ENCODE measurements around the gene SOD3.

The SOD3 gene

DNA sequence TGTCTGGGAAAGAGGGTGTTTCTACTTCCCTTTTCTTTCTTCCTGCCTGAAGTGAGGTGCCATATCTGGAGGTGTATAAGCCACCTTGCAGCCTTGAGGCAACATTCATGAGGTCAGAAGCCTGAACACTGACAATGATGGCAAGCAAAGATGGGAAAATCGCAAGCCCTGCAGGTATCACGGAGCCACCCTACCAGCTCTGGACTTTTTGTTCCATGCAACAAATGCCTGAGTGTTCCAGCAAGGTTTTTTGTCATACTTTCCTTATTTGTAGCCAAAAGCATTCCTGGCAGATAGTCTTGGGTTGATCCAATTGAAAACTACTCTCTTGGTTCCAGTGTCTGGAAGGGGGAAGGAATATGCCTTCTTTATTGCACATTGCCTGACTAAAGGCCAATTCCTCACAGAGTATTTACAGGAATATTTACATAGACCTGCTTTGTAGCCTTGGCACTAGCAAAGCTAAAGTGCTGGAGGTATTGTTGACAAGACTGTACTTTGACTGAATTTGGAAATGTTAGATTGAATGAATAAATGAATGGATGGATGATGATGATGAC is 14.4 kb upstream of the SOD3 start:
- no peaks in the 10 kb centered on the region for H3K36me3 ChIP-seq (ENCODE audit: control insufficient read depth in 1 of 2, insufficient read depth in 2 of 2, low read length in 2 of 2)
- no peaks in the 10 kb centered on the region for H3K4me1 ChIP-seq (ENCODE audit: control insufficient read depth in 1 of 2, insufficient read depth in 2 of 2, low read length in 2 of 2)
- no peak overlapping the region for H4K8ac ChIP-seq (ENCODE audit: low read depth, low read length)
- H2BK5ac ChIP-seq (ENCODE audit: low read depth, low read length, poor library complexity): no peak overlapping the region
- no peak overlapping the region for H2AK5ac ChIP-seq (ENCODE audit: low read length)
- no peak overlapping the region for H3K14ac ChIP-seq (ENCODE audit: low read length)
- no peak overlapping the region for H4K12ac ChIP-seq (ENCODE audit: low read depth, low read length)
- no peaks in the 10 kb centered on the region for H3K27me3 ChIP-seq (ENCODE audit: insufficient read depth, low read length)
- no peak for DNase-seq
- no peak overlapping the region for H3K4me3 ChIP-seq (ENCODE audit: low read depth, low read length)
- no peak overlapping the region for H2BK12ac ChIP-seq (ENCODE audit: low read length)
- H3K9ac ChIP-seq (ENCODE audit: low read length): no peak overlapping the region
- H3K18ac ChIP-seq (ENCODE audit: low read length): no peak overlapping the region
- no peak overlapping the region for H2AFZ ChIP-seq (ENCODE audit: insufficient read depth, low read length, poor library complexity)
- H3K27ac ChIP-seq (ENCODE audit: low read depth, low read length): no peak overlapping the region
- no peak overlapping the region for H3K23ac ChIP-seq (ENCODE audit: low read length)
- no peak overlapping the region for H2BK120ac ChIP-seq (ENCODE audit: insufficient read depth, low read length, poor library complexity)
- H3K9me3 ChIP-seq (ENCODE audit: insufficient read depth, low read depth, low read length): no peaks in the 10 kb centered on the region
- no peak overlapping the region for H3K4me2 ChIP-seq (ENCODE audit: low read length)
- no peaks in the 10 kb centered on the region for H3K79me2 ChIP-seq (ENCODE audit: control insufficient read depth, insufficient read depth, low read length, poor library complexity)
- H3K79me1 ChIP-seq (ENCODE audit: low read length): no peaks in the 10 kb centered on the region
- no peak overlapping the region for H4K91ac ChIP-seq (ENCODE audit: low read depth, low read length)
- no peak overlapping the region for H3K4ac ChIP-seq (ENCODE audit: low read depth, low read length)
- no CpG with 5 or more reads among the region's 2 CpGs for WGBS (ENCODE audit: extremely low coverage, insufficient coverage, insufficient read length)

DNA sequence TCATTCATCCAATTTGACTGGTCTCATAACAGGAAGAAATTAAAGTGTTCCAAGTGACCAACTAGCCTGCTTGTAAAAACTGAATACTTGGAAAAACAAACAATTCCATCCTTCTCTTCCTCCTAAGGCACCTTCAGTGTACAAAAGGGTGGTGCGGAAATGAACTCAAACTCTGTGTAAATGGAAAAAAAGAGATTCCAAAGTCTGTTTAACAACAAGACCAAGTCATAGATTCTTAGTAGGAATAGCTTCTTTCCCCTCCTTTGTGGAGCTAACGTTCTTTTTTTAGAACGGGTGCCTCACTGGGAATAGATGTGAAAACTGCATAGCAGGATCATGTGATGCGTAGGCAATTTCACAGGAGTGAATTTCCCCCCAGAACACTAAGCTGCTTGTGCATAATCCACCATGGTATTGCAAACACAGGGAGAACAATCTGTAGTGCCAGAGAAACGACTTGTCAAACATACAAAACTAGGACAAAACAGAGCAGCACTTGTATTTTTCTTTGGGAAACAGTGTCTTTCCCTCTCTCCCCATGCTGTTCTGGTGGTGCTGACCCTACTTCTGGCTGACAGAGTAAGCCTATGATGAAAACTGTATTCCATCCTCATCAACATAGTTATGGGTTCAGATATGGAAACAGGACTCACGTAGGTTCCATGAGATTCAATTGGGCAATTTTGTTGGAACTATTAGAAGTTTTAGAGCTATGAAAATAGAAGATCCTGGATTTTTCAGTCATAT is 13.2 kb upstream of the SOD3 start:
- Histone ChIP-seq H3K9me3 (ENCODE audit: insufficient read depth, low read depth, low read length) (no peaks in the 10 kb centered on the region), H2AK5ac (ENCODE audit: low read length) (no peak overlapping the region), H3K4me3 (ENCODE audit: low read depth, low read length) (no peak overlapping the region), H3K79me1 (ENCODE audit: low read length) (no peaks in the 10 kb centered on the region), H3K9ac (ENCODE audit: low read length) (no peak overlapping the region), H3K4me2 (ENCODE audit: low read length) (no peak overlapping the region), H3K23ac (ENCODE audit: low read length) (no peak overlapping the region), H2BK5ac (ENCODE audit: low read depth, low read length, poor library complexity) (no peak overlapping the region), H4K12ac (ENCODE audit: low read depth, low read length) (no peak overlapping the region), H3K18ac (ENCODE audit: low read length) (no peak overlapping the region), H3K36me3 (ENCODE audit: control insufficient read depth in 1 of 2, insufficient read depth in 2 of 2, low read length in 2 of 2) (no peaks in the 10 kb centered on the region), H3K79me2 (ENCODE audit: control insufficient read depth, insufficient read depth, low read length, poor library complexity) (no peaks in the 10 kb centered on the region), H3K4ac (ENCODE audit: low read depth, low read length) (no peak overlapping the region), H3K14ac (ENCODE audit: low read length) (no peak overlapping the region), H3K4me1 (ENCODE audit: control insufficient read depth in 1 of 2, insufficient read depth in 2 of 2, low read length in 2 of 2) (no peaks in the 10 kb centered on the region), H2BK12ac (ENCODE audit: low read length) (no peak overlapping the region), H3K27ac (ENCODE audit: low read depth, low read length) (no peak overlapping the region), H4K91ac (ENCODE audit: low read depth, low read length) (no peak overlapping the region), H3K27me3 (ENCODE audit: insufficient read depth, low read length) (no peaks in the 10 kb centered on the region), H4K8ac (ENCODE audit: low read depth, low read length) (no peak overlapping the region), H2AFZ (ENCODE audit: insufficient read depth, low read length, poor library complexity) (no peak overlapping the region), H2BK120ac (ENCODE audit: insufficient read depth, low read length, poor library complexity) (no peak overlapping the region)
- no peak for DNase-seq
- WGBS (ENCODE audit: extremely low coverage, insufficient coverage, insufficient read length): no CpG with 5 or more reads among the region's 6 CpGs

DNA sequence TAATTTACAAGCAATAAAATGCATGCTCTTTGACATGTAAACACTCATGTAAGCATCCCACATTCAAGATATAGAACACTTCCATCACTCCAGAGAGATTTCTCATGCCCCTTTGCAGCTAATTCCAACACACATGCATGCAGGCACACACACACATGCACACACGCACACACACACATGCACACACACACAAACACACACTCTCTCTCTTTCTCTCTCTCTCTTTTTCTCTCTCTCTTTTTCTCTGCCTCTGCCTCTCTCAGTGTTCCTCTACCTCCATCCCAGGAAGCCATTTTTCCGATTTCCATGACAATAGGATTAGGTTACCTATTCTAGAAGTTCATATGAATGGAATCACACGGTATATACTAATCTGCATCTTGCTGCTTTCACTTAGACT is 11.9 kb upstream of the SOD3 start:
- H3K4me2 ChIP-seq (ENCODE audit: low read length): no peak overlapping the region
- no peak overlapping the region for H4K12ac ChIP-seq (ENCODE audit: low read depth, low read length)
- no CpG with 5 or more reads among the region's 3 CpGs for WGBS (ENCODE audit: extremely low coverage, insufficient coverage, insufficient read length)
- no peak overlapping the region for H2BK120ac ChIP-seq (ENCODE audit: insufficient read depth, low read length, poor library complexity)
- no peak overlapping the region for H3K4ac ChIP-seq (ENCODE audit: low read depth, low read length)
- H4K8ac ChIP-seq (ENCODE audit: low read depth, low read length): no peak overlapping the region
- H3K4me3 ChIP-seq (ENCODE audit: low read depth, low read length): no peak overlapping the region
- H3K36me3 ChIP-seq (ENCODE audit: control insufficient read depth in 1 of 2, insufficient read depth in 2 of 2, low read length in 2 of 2): no peaks in the 10 kb centered on the region
- H2BK12ac ChIP-seq (ENCODE audit: low read length): no peak overlapping the region
- no peaks in the 10 kb centered on the region for H3K79me1 ChIP-seq (ENCODE audit: low read length)
- DNase-seq: no peak
- no peak overlapping the region for H2BK5ac ChIP-seq (ENCODE audit: low read depth, low read length, poor library complexity)
- no peak overlapping the region for H3K27ac ChIP-seq (ENCODE audit: low read depth, low read length)
- no peaks in the 10 kb centered on the region for H3K79me2 ChIP-seq (ENCODE audit: control insufficient read depth, insufficient read depth, low read length, poor library complexity)
- no peak overlapping the region for H2AK5ac ChIP-seq (ENCODE audit: low read length)
- H3K9ac ChIP-seq (ENCODE audit: low read length): no peak overlapping the region
- no peak overlapping the region for H3K14ac ChIP-seq (ENCODE audit: low read length)
- H3K9me3 ChIP-seq (ENCODE audit: insufficient read depth, low read depth, low read length): no peaks in the 10 kb centered on the region
- H2AFZ ChIP-seq (ENCODE audit: insufficient read depth, low read length, poor library complexity): no peak overlapping the region
- no peaks in the 10 kb centered on the region for H3K27me3 ChIP-seq (ENCODE audit: insufficient read depth, low read length)
- no peaks in the 10 kb centered on the region for H3K4me1 ChIP-seq (ENCODE audit: control insufficient read depth in 1 of 2, insufficient read depth in 2 of 2, low read length in 2 of 2)
- H4K91ac ChIP-seq (ENCODE audit: low read depth, low read length): no peak overlapping the region
- H3K18ac ChIP-seq (ENCODE audit: low read length): no peak overlapping the region
- H3K23ac ChIP-seq (ENCODE audit: low read length): no peak overlapping the region

DNA sequence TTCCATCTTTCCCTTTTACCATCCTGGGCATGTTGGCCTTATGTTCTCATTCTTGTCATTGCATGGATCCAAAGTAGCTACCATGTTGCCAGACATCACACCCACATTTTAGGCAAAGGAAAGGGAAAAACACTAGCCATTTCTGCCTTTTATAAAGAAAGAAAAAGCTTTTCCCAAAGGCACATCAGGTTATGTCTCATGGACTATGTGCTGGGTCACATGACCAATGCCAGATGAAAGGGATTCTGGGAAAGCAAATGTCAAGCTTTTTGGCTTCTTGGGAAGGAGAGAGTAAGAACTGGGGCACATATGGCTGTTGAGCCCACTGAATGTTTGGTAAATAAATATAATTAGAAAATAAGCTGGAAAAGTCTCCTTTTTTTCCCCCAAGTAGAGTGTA is 4.3 kb upstream of the SOD3 start:
- Histone ChIP-seq H3K18ac (ENCODE audit: low read length) (no peak overlapping the region), H2BK120ac (ENCODE audit: insufficient read depth, low read length, poor library complexity) (no peak overlapping the region), H3K23ac (ENCODE audit: low read length) (no peak overlapping the region), H3K27me3 (ENCODE audit: insufficient read depth, low read length) (no peaks in the 10 kb centered on the region), H3K9me3 (ENCODE audit: insufficient read depth, low read depth, low read length) (no peaks in the 10 kb centered on the region), H3K27ac (ENCODE audit: low read depth, low read length) (no peak overlapping the region), H3K79me2 (ENCODE audit: control insufficient read depth, insufficient read depth, low read length, poor library complexity) (no peaks in the 10 kb centered on the region), H3K4me1 (ENCODE audit: control insufficient read depth in 1 of 2, insufficient read depth in 2 of 2, low read length in 2 of 2) (peaks cover 5 to 12% of the 10 kb centered on the region in 2 experiments), H3K9ac (ENCODE audit: low read length) (no peak overlapping the region), H3K36me3 (ENCODE audit: control insufficient read depth in 1 of 2, insufficient read depth in 2 of 2, low read length in 2 of 2) (no peaks in the 10 kb centered on the region), H3K4me3 (ENCODE audit: low read depth, low read length) (no peak overlapping the region), H3K4ac (ENCODE audit: low read depth, low read length) (no peak overlapping the region), H2BK5ac (ENCODE audit: low read depth, low read length, poor library complexity) (no peak overlapping the region), H3K4me2 (ENCODE audit: low read length) (no peak overlapping the region), H2AK5ac (ENCODE audit: low read length) (no peak overlapping the region), H2BK12ac (ENCODE audit: low read length) (no peak overlapping the region), H4K12ac (ENCODE audit: low read depth, low read length) (no peak overlapping the region), H3K79me1 (ENCODE audit: low read length) (no peaks in the 10 kb centered on the region), H2AFZ (ENCODE audit: insufficient read depth, low read length, poor library complexity) (no peak overlapping the region), H4K91ac (ENCODE audit: low read depth, low read length) (no peak overlapping the region), H3K14ac (ENCODE audit: low read length) (no peak overlapping the region), H4K8ac (ENCODE audit: low read depth, low read length) (no peak overlapping the region)
- DNase-seq: no peak

Data from trophoblast cell (in vitro differentiated cells and primary cell).